ENCODE data around the gene NXN. TPM values are rescaled to one million over a fixed set of nuclear protein-coding genes. Genes with fewer than 3 reads are reported as not detected.
A peak's percentile ranks its signal among the peaks of the same experiment; 100 is the strongest.

The NXN gene
- total RNA-seq (1 to 10 TPM in 2 of 5 donors, under 1 TPM in 3; 0.56 to 1.3 (median 0.96) TPM), total RNA-seq (0 to 1.3 (median 0.48) reads per million in 29 experiments)
- 0.37 TPM for total RNA-seq (2013)

DNA sequence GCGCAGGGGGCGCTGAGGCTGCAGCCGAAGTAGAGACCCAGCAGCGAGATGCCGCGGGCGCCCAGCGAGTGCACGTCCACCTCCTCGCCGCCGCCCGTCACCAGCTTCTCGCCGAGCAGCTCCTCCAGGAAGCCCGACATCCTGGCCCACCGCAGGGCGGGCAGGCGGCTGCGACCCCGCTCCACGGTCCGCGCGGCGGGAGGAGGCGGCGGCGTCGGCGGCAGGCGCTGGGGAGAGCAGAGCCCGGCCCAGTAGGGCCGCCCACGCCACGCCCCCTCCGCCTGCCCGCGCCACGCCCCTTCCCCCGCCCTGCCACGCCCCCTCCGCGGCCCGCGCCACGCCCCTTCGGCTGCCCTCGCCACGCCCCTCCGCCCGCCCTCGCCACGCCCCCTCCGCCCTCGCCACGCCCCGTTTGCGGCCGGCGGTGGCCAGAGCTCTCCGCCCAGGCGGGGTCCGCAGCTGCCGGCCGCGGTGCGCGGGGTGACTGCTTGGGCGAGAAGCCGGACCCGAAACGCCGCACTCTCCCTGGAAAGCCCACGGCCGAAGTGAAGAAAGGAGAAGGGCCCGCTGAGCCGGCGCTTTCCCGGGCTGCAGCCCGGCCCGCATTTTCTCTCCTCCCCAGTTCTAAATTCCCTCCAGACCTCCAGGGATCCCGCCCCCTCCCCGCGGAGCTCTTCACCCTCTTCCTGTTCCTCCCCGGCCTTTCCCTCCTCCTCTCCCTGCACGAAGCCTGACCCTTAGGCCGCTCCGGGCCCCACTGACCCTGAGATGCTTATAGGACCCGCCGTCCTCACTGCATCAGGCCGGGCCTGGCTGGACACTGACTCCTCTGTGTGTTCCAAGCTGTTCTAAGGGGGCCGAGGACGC is at the start of gene NXN:
NXN (minus strand) TSS at position 238 of the 867 bp plus-strand sequence.
- 2% methylated on average over 65 of the region's 94 CpGs for WGBS (ENCODE audit: insufficient coverage)
- POLR2A ChIA-PET, result no interaction called here
- H3K27ac ChIP-seq (ENCODE audit: low read length), result no peak within 1 kb of the TSS
- Mint-ChIP-seq H3K27me3 (peaks cover 31 to 35% of the 10 kb centered on the region in 2 donors), H3K4me1 (peaks cover 19 to 21% (median 20%) of the 10 kb centered on the region in 3 donors), H3K4me3 (peak within 1 kb of the TSS; percentile 74 to 82 (median 75)), H3K27ac (peak within 1 kb of the TSS; percentile 36 to 88), H3K36me3 (no peaks in the 10 kb centered on the region), H3K9me3 (no peaks in the 10 kb centered on the region)
- H3K9me3 ChIP-seq, result no peaks in the 10 kb centered on the region
- H3K4me1 ChIP-seq (ENCODE audit: control insufficient read depth in 1 of 2, extremely low read depth in 1 of 2, insufficient read depth in 2 of 2, low read length in 2 of 2), result peaks cover 0 to 25% of the 10 kb centered on the region in 2 experiments
- DNase-seq (peak; percentile 61 to 92 (median 83)), ATAC-seq (replicated peaks in 1 of 4) (peak; percentile 81 to 92 (median 84))
- peak within 1 kb of the TSS; percentile 56 to 63 for H3K4me3 ChIP-seq (ENCODE audit: control insufficient read depth in 1 of 2, extremely low read depth in 1 of 2, low read length in 1 of 2)
- H3K36me3 ChIP-seq (ENCODE audit: control insufficient read depth in 2 of 2, extremely low read depth in 1 of 2, insufficient read depth in 1 of 2, low read length in 1 of 2), result no peaks in the 10 kb centered on the region
- CTCF ChIA-PET, result interaction anchor here in 1 of 2 donors (1.8 to 2.3 kb wide), 2 partner anchors 16 to 20 kb away, joined by 16 to 26 read pairs; partner anchors contain the start of gene TIMM22
- peaks cover 7 to 35% of the 10 kb centered on the region in 2 experiments for H3K27me3 ChIP-seq (replicated peaks in 1 of 2; ENCODE audit: control insufficient read depth in 2 of 2, extremely low read depth in 1 of 2, insufficient read depth in 2 of 2, low read length in 1 of 2)

DNA sequence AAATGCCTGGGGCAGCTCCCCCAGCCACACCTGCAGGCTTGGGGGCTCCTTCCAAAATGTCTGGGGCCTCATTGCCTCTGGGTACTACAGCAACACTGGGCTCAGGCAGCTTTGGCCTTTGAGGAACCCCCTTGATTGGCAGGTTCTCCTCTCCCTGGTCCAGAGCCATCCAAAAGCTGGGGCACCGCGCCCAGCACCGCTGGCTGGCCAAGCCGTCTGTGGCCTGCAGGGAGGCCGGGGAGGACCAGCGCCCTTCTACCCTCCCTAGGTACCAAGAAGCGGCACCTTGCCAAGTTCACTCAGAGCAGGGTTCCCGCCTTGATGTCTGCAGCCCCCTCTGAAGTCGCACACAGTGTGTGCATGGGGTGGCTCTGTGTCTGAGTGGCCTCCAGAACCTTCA is 47.5 kb upstream of the NXN start:
- H3K27ac Mint-ChIP-seq, result no peak overlapping the region
- no peaks in the 10 kb centered on the region for H3K27me3 Mint-ChIP-seq
- peak in 1 of 4 experiments; percentile 11 for ATAC-seq (replicated peaks in 1 of 4)
- peaks cover 5% of the 10 kb centered on the region for H3K36me3 Mint-ChIP-seq
- Histone ChIP-seq H3K36me3 (ENCODE audit: control insufficient read depth in 2 of 2, extremely low read depth in 1 of 2, insufficient read depth in 1 of 2, low read length in 1 of 2) (peaks cover 0 to 21% of the 10 kb centered on the region in 2 donors), H3K9me3 (no peaks in the 10 kb centered on the region), H3K27ac (ENCODE audit: low read length) (no peak overlapping the region), H3K4me3 (ENCODE audit: control insufficient read depth in 1 of 2, extremely low read depth in 1 of 2, low read length in 1 of 2) (no peak overlapping the region), H3K4me1 (ENCODE audit: control insufficient read depth in 1 of 2, extremely low read depth in 1 of 2, insufficient read depth in 2 of 2, low read length in 2 of 2) (no peaks in the 10 kb centered on the region), H3K27me3 (replicated peaks in 1 of 2; ENCODE audit: control insufficient read depth in 2 of 2, extremely low read depth in 1 of 2, insufficient read depth in 2 of 2, low read length in 1 of 2) (no peaks in the 10 kb centered on the region)
- WGBS (ENCODE audit: insufficient coverage), result 100% methylated on average over 4 of the region's 9 CpGs
- DNase-seq, result no peak
- CTCF ChIA-PET, result no interaction called here
- POLR2A ChIA-PET, result interaction anchor here in 1 of 2 donors (0.5 kb wide), 1 partner anchor 96 kb away, joined by 3 read pairs; no protein-coding TSS in a partner anchor
- H3K4me1 Mint-ChIP-seq, result no peaks in the 10 kb centered on the region
- H3K9me3 Mint-ChIP-seq, result no peaks in the 10 kb centered on the region
- H3K4me3 Mint-ChIP-seq, result no peak overlapping the region

- ATAC-seq (replicated peaks in 1 of 4) (no peak), DNase-seq (no peak)
- Mint-ChIP-seq H3K27me3 (no peaks in the 10 kb centered on the region), H3K27ac (no peak overlapping the region), H3K9me3 (no peaks in the 10 kb centered on the region), H3K4me1 (no peaks in the 10 kb centered on the region), H3K4me3 (no peak overlapping the region), H3K36me3 (peaks cover 5% of the 10 kb centered on the region)
- WGBS (ENCODE audit: insufficient coverage), result 97% methylated on average over 10 of the region's 10 CpGs
- H3K27me3 ChIP-seq (replicated peaks in 1 of 2; ENCODE audit: control insufficient read depth in 2 of 2, extremely low read depth in 1 of 2, insufficient read depth in 2 of 2, low read length in 1 of 2), result no peaks in the 10 kb centered on the region
- CTCF ChIA-PET, result no interaction called here
- H3K4me1 ChIP-seq (ENCODE audit: control insufficient read depth in 1 of 2, extremely low read depth in 1 of 2, insufficient read depth in 2 of 2, low read length in 2 of 2), result no peaks in the 10 kb centered on the region
- H3K36me3 ChIP-seq (ENCODE audit: control insufficient read depth in 2 of 2, extremely low read depth in 1 of 2, insufficient read depth in 1 of 2, low read length in 1 of 2), result peaks cover 0 to 21% of the 10 kb centered on the region in 2 donors
- H3K4me3 ChIP-seq (ENCODE audit: control insufficient read depth in 1 of 2, extremely low read depth in 1 of 2, low read length in 1 of 2), result no peak overlapping the region
- POLR2A ChIA-PET, result no interaction called here
- no peak overlapping the region for H3K27ac ChIP-seq (ENCODE audit: low read length)
- H3K9me3 ChIP-seq, result no peaks in the 10 kb centered on the region
These were observed 47.0 kb upstream of the NXN start for GRCh38 chr17:1026599-1026975.

- no peak overlapping the region for H3K4me3 Mint-ChIP-seq
- ATAC-seq (replicated peaks in 1 of 4), result no peak
- Histone ChIP-seq H3K4me1 (ENCODE audit: control insufficient read depth in 1 of 2, extremely low read depth in 1 of 2, insufficient read depth in 2 of 2, low read length in 2 of 2) (no peaks in the 10 kb centered on the region), H3K27me3 (replicated peaks in 1 of 2; ENCODE audit: control insufficient read depth in 2 of 2, extremely low read depth in 1 of 2, insufficient read depth in 2 of 2, low read length in 1 of 2) (no peaks in the 10 kb centered on the region), H3K36me3 (ENCODE audit: control insufficient read depth in 2 of 2, extremely low read depth in 1 of 2, insufficient read depth in 1 of 2, low read length in 1 of 2) (peaks cover 0 to 21% of the 10 kb centered on the region in 2 donors), H3K9me3 (no peaks in the 10 kb centered on the region), H3K4me3 (ENCODE audit: control insufficient read depth in 1 of 2, extremely low read depth in 1 of 2, low read length in 1 of 2) (no peak overlapping the region), H3K27ac (ENCODE audit: low read length) (no peak overlapping the region)
- ChIA-PET CTCF (no interaction called here), POLR2A (no interaction called here)
- H3K27ac Mint-ChIP-seq, result no peak overlapping the region
- no peak for DNase-seq
- peaks cover 5% of the 10 kb centered on the region for H3K36me3 Mint-ChIP-seq
- no peaks in the 10 kb centered on the region for H3K9me3 Mint-ChIP-seq
- H3K27me3 Mint-ChIP-seq, result no peaks in the 10 kb centered on the region
- 90% methylated on average over 25 of the region's 30 CpGs for WGBS (ENCODE audit: insufficient coverage)
- no peaks in the 10 kb centered on the region for H3K4me1 Mint-ChIP-seq
These were observed 46.4 kb upstream of the NXN start for GRCh38 chr17:1025733-1026598.

DNA sequence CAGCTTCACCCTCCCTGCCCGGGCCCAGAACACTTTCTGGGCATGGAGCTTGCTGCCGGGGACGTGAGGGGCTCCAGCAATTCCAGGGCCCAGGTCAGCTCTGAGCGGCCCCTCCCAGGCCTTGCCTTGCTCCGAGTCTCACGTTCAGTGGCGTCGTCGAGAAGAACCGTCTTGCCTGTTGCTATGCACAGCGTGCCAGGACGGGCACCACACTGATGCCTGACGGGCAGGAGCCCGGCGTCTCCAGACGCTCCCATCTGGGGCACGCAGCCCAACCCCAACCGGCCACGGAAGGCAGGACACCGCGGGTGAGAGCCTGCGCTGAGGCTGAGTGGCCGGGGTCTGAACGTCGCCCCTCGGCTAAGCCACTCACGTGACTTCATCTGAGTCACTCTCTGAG is 44.5 kb upstream of the NXN start:
- no peaks in the 10 kb centered on the region for H3K4me1 ChIP-seq (ENCODE audit: control insufficient read depth in 1 of 2, extremely low read depth in 1 of 2, insufficient read depth in 2 of 2, low read length in 2 of 2)
- ChIA-PET CTCF (interaction anchor here in 1 of 2 donors (0.6 kb wide), 1 partner anchor 9 kb away, joined by 3 read pairs; no protein-coding TSS in a partner anchor), POLR2A (interaction anchor here in 1 of 2 donors (0.5 kb wide), 1 partner anchor 241 kb away, joined by 4 read pairs; no protein-coding TSS in a partner anchor)
- no peaks in the 10 kb centered on the region for H3K27me3 ChIP-seq (replicated peaks in 1 of 2; ENCODE audit: control insufficient read depth in 2 of 2, extremely low read depth in 1 of 2, insufficient read depth in 2 of 2, low read length in 1 of 2)
- DNase-seq (no peak), ATAC-seq (replicated peaks in 1 of 4) (no peak)
- no peak overlapping the region for H3K27ac ChIP-seq (ENCODE audit: low read length)
- no peak overlapping the region for H3K27ac Mint-ChIP-seq
- peaks cover 12% of the 10 kb centered on the region for H3K36me3 Mint-ChIP-seq
- no peak overlapping the region for H3K4me3 ChIP-seq (ENCODE audit: control insufficient read depth in 1 of 2, extremely low read depth in 1 of 2, low read length in 1 of 2)
- H3K4me3 Mint-ChIP-seq, result no peak overlapping the region
- H3K9me3 ChIP-seq, result no peaks in the 10 kb centered on the region
- 97% methylated on average over 17 of the region's 27 CpGs for whole genome bisulfite sequencing (ENCODE audit: insufficient coverage)
- no peaks in the 10 kb centered on the region for H3K27me3 Mint-ChIP-seq
- peaks cover 0 to 2% (median 0%) of the 10 kb centered on the region in 3 donors for H3K4me1 Mint-ChIP-seq
- H3K9me3 Mint-ChIP-seq, result no peaks in the 10 kb centered on the region
- H3K36me3 ChIP-seq (ENCODE audit: control insufficient read depth in 2 of 2, extremely low read depth in 1 of 2, insufficient read depth in 1 of 2, low read length in 1 of 2), result peaks cover under 1 to 10% of the 10 kb centered on the region in 2 donors

Measured in T-cell (primary cell).